ENCODE measurements around the gene GRB10. TPM values are rescaled to one million over a fixed set of nuclear protein-coding genes. Genes with fewer than 3 reads are reported as not detected.

The GRB10 gene
- polyA plus RNA-seq, 2 of the 4 experiments (the other 2 are of a cell fraction) = 23.2 to 37.0 TPM

GRCh38 chr7:50707236-50708006, 75.3 kb downstream of the GRB10 start:
- Histone ChIP-seq H3K27ac (no peak overlapping the region), H3K9me3 (no peaks in the 10 kb centered on the region), H3K4me3 (no peak overlapping the region), H3K4me2 (peak overlapping the region; percentile 37; the same call in 1 of the 3 replicates), H3K4me1 (peaks cover 65% of the 10 kb centered on the region)
- FAIRE-seq (no peak), DNase-seq (ENCODE audit: low read depth in 1 of 2, low spot score in 1 of 2) (no peak), ATAC-seq (no peak)
- ChIA-PET CTCF (interaction anchor here (1.2 kb wide), 1 partner anchor 434 kb away, joined by 4 read pairs; no protein-coding TSS in a partner anchor), POLR2A (no interaction called here)
- 96% methylated on average over 9 of the region's 9 CpGs for WGBS (ENCODE audit: missing lambda C conversion rate)
- no peak for TF ChIP-seq BCL3 (IDR thresholded peaks at IDR 0.05)
- TF ChIP-seq USF2 (IDR thresholded peaks at IDR 0.05) = no peak
- TF ChIP-seq POLR2AphosphoS2 (conservative IDR thresholded peaks at IDR 0.05; ENCODE audit: low read length) = no peak

GRCh38 chr7:50706469-50706937, 76.2 kb downstream of the GRB10 start:
- CTCF ChIA-PET = interaction anchor here (1.2 kb wide), 1 partner anchor 435 kb away, joined by 4 read pairs; no protein-coding TSS in a partner anchor
- ATAC-seq = peak in 1 of 2 experiments; percentile 36; a peak in 2 of 6 replicates
- peak overlapping the region in 1 of 2 experiments; percentile 22; a peak in 1 of 6 replicates for H3K27ac ChIP-seq
- POLR2A ChIA-PET = interaction anchor here (0.6 kb wide), 1 partner anchor 26 kb away, joined by 3 read pairs; no protein-coding TSS in a partner anchor
- peak in 1 of 2 experiments; percentile 22 for DNase-seq (ENCODE audit: low read depth in 1 of 2, low spot score in 1 of 2)
- H3K9me3 ChIP-seq = no peaks in the 10 kb centered on the region
- TF ChIP-seq E2F6 (IDR thresholded peaks at IDR 0.05; ENCODE audit: borderline replicate concordance, low read depth) (no peak), MAFK (IDR thresholded peaks at IDR 0.05; ENCODE audit: partially characterized antibody) (peak; percentile 53)
- H3K4me3 ChIP-seq = no peak overlapping the region
- WGBS (ENCODE audit: missing lambda C conversion rate) = 72% methylated on average over 5 of the region's 5 CpGs
- FAIRE-seq = no peak
- H3K4me1 ChIP-seq = peaks cover 56% of the 10 kb centered on the region
- peak overlapping the region; percentile 37 for H3K4me2 ChIP-seq

- no peak for TF ChIP-seq JUNB (IDR thresholded peaks at IDR 0.05)
- no peak for TF ChIP-seq KDM1A (IDR thresholded peaks at IDR 0.05; ENCODE audit: low read depth)
- TF ChIP-seq EHF (CRISPR knock-in tag; IDR thresholded peaks at IDR 0.05) = no peak
- no peak for TF ChIP-seq RNF2 (IDR thresholded peaks at IDR 0.05; ENCODE audit: borderline replicate concordance, low read depth)
- no peak for TF ChIP-seq HDAC2 (IDR thresholded peaks at IDR 0.05)
- no peak for TF ChIP-seq ZSCAN20 (CRISPR knock-in tag; IDR thresholded peaks at IDR 0.05)
- no peak for TF ChIP-seq PHF8 (IDR thresholded peaks at IDR 0.05; ENCODE audit: borderline replicate concordance, low read depth)
- no peak for TF ChIP-seq REST (IDR thresholded peaks at IDR 0.05)
- TF ChIP-seq MAX (IDR thresholded peaks at IDR 0.05) = no peak
- TF ChIP-seq SREBF2 (IDR thresholded peaks at IDR 0.05) = no peak
- no peak for TF ChIP-seq GATA3 (IDR thresholded peaks at IDR 0.05; ENCODE audit: borderline replicate concordance)
- TF ChIP-seq FOSL2 (IDR thresholded peaks at IDR 0.05) = no peak
- TF ChIP-seq FOSL2 (CRISPR knock-in tag; IDR thresholded peaks at IDR 0.05) = no peak
- ChIA-PET CTCF (interaction anchor here (2.0 to 2.2 kb wide), 2 partner anchors 16 to 437 kb away, joined by 4 to 15 read pairs; no protein-coding TSS in a partner anchor), POLR2A (no interaction called here)
- WGBS (ENCODE audit: missing lambda C conversion rate) = 94% methylated on average over 5 of the region's 6 CpGs
- Histone ChIP-seq H3K4me1 (peaks cover 42% of the 10 kb centered on the region), H3K4me2 (no peak overlapping the region), H3K4me3 (no peak overlapping the region), H3K27ac (no peak overlapping the region), H3K9me3 (no peaks in the 10 kb centered on the region)
- FAIRE-seq (no peak), DNase-seq (ENCODE audit: low read depth in 1 of 2, low spot score in 1 of 2) (no peak), ATAC-seq (no peak)
Observed at GRCh38 chr7:50704844-50705243, 77.9 kb downstream of the GRB10 start.

All from A549 (cell line).